Astrocyte (in vitro differentiated cells and primary cell): ENCODE data around the gene SAE1.

ENCODE experiments used
- EZH2 ChIP-seq: IDR thresholded peaks from 2 replicates; pipeline ENCODE4 v1.6.1; 2012; ENCODE audit warnings: mild to moderate bottlenecking, low read length, inconsistent platforms; ENCODE audit not compliant: insufficient read depth
- TF ChIP-seq, protein P1 (sequence below): IDR thresholded peaks from 2 replicates; pipeline ENCODE4 v1.5.1; 2011; ENCODE audit warnings: low read depth, mild to moderate bottlenecking, inconsistent platforms, low read length, moderate library complexity; ENCODE audit not compliant: insufficient read depth

DNA sequence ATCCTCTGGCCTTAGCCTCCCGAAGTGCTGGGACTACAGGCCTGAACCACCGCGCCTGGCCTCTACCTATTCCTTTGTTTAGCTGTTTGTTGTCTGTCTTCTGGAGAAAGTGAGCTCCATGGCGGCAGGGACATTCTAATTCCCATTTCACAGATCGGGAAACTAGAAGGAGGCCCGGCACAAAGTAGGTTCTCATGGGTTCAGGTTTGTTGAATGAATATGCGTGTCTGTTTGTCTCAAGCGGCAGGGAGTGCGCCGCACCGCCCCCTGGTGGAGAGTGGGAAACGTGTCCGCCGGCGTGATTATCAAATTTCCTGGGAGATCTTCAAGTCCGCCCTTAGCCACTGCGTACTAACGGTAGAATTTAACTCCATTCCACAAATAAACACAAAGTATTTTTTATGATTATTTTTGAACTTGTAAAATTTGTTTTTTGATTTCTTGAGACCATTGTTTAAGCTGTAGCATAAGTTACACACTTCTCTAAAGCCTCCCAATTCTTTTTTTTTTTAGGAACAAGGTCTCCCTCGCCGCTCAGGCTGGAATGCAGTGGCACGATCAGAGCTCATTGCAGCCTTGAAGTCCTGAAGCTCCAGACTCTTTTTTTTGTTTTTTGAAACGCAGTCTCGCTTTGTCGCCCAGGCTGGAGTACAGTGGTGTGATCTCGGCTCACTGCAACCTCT, 116.8 kb downstream of the SAE1 start:
- TF ChIP-seq, protein P1, sequence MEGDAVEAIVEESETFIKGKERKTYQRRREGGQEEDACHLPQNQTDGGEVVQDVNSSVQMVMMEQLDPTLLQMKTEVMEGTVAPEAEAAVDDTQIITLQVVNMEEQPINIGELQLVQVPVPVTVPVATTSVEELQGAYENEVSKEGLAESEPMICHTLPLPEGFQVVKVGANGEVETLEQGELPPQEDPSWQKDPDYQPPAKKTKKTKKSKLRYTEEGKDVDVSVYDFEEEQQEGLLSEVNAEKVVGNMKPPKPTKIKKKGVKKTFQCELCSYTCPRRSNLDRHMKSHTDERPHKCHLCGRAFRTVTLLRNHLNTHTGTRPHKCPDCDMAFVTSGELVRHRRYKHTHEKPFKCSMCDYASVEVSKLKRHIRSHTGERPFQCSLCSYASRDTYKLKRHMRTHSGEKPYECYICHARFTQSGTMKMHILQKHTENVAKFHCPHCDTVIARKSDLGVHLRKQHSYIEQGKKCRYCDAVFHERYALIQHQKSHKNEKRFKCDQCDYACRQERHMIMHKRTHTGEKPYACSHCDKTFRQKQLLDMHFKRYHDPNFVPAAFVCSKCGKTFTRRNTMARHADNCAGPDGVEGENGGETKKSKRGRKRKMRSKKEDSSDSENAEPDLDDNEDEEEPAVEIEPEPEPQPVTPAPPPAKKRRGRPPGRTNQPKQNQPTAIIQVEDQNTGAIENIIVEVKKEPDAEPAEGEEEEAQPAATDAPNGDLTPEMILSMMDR, result peak; percentile 94
- no peak for TF ChIP-seq EZH2
